OCI-LY1 (cell line): Measurements from ENCODE around the gene ACVR1B.

Source experiments
- CTCF ChIP-seq: fragments of 200-600 bp; sonication (generic), shearing (Covaris generic); IDR thresholded peaks from 2 replicates; pipeline ENCODE4 v1.5.1; 2017; ENCODE audit warnings: mild to moderate bottlenecking, antibody characterized with exemption, low read length, moderate library complexity, mixed read lengths
- EZH2 ChIP-seq: fragments of 200-600 bp; sonication (generic), shearing (Covaris generic); IDR thresholded peaks from 2 replicates; pipeline ENCODE4 v1.8.0; 2017; ENCODE audit warnings: borderline replicate concordance, mixed run types, mild to moderate bottlenecking, antibody characterized with exemption, low read length, moderate library complexity, mixed read lengths

DNA sequence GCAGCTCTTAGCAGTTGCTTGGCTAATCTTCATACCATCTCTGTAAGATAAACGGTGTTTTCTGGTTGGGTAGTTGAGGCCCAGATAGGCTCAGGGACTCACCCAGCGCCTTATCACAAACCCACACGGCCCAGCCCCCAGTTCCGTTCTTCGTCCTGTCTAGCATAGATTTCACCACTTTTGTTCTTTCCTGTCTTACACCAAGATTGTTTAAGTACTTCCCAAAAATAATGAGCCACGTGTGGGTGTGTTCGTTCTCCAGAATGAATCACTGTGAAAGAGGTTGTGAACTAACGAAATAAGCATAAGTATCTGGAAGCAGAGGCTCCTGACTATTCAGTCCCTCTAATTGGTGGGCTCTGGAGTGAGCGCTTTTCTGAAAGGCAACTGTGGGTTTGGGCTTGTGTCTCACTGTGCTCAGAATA, 21.4 kb downstream of the ACVR1B start:
- TF ChIP-seq CTCF (no peak), EZH2 (no peak)
